DOHH2 (cell line): ENCODE data around the gene SLC45A1.

ENCODE experiments used
- H3F3A ChIP-seq: fragments of 200-600 bp; sonication (generic), shearing (Covaris generic); 2 replicates; pipeline ENCODE4 v1.6.0; 2016; ENCODE audit warnings: antibody characterized with exemption, mild to moderate bottlenecking; ENCODE audit not compliant: control insufficient read depth, insufficient read depth
- H3K27ac ChIP-seq: fragments of 200-600 bp; sonication (generic); 2 replicates; pipeline ENCODE4 v1.5.1; 2014; ENCODE audit warnings: low read depth, mild to moderate bottlenecking, low read length, moderate library complexity
- H3K27me3 ChIP-seq: fragments of 200-600 bp; sonication (generic); 2 replicates; pipeline ENCODE4 v1.6.1; 2014; ENCODE audit warnings: mild to moderate bottlenecking, low read length, mixed read lengths; ENCODE audit not compliant: control insufficient read depth
- H3K36me3 ChIP-seq: fragments of 200-600 bp; sonication (generic); 2 replicates; pipeline ENCODE4 v1.6.1; 2014; ENCODE audit warnings: mild to moderate bottlenecking, low read length, moderate library complexity, mixed read lengths; ENCODE audit not compliant: control insufficient read depth
- H3K4me1 ChIP-seq: fragments of 200-600 bp; sonication (generic); 2 replicates; pipeline ENCODE4 v1.6.1; 2014; ENCODE audit warnings: mild to moderate bottlenecking, low read length, mixed read lengths; ENCODE audit not compliant: control insufficient read depth
- H3K4me2 ChIP-seq: fragments of 200-600 bp; sonication (generic); 2 replicates; pipeline ENCODE4 v1.6.0; 2014; ENCODE audit warnings: mild to moderate bottlenecking, low read length, moderate library complexity
- H3K4me3 ChIP-seq: fragments of 200-600 bp; sonication (generic); 2 replicates; pipeline ENCODE4 v1.5.1; 2014; ENCODE audit warnings: mild to moderate bottlenecking, low read length, mixed read lengths
- H3K79me2 ChIP-seq: fragments of 200-600 bp; sonication (generic); 2 replicates; pipeline ENCODE4 v1.6.1; 2014; ENCODE audit warnings: mild to moderate bottlenecking, low read length, mixed read lengths; ENCODE audit not compliant: control insufficient read depth
- H3K9me2 ChIP-seq: fragments of 200-600 bp; sonication (generic); replicated peaks from 2 replicates; pipeline ENCODE4 v1.6.1; 2014; ENCODE audit warnings: mild to moderate bottlenecking, low read length, mixed read lengths; ENCODE audit not compliant: control insufficient read depth
- H3K9me3 ChIP-seq: fragments of 200-600 bp; sonication (generic); 2 replicates; pipeline ENCODE4 v1.6.1; 2014; ENCODE audit warnings: antibody characterized with exemption, low read length, mixed read lengths; ENCODE audit not compliant: control insufficient read depth, insufficient read depth
- H4K20me1 ChIP-seq: fragments of 200-600 bp; sonication (generic); 2 replicates; pipeline ENCODE4 v1.6.0; 2014; ENCODE audit warnings: low read depth, mild to moderate bottlenecking, antibody characterized with exemption, low read length, moderate library complexity; ENCODE audit not compliant: control insufficient read depth, insufficient read depth
- EZH2phosphoT487 ChIP-seq: fragments of 200-600 bp; sonication (generic); IDR thresholded peaks from 2 replicates; pipeline ENCODE4 v1.6.1; 2017; ENCODE audit warnings: borderline replicate concordance, mild to moderate bottlenecking, antibody characterized with exemption, low read length, moderate library complexity, mixed read lengths
- TF ChIP-seq, protein P1 (sequence below): fragments of 200-600 bp; sonication (generic); IDR thresholded peaks from one replicate; pipeline ENCODE4 v1.5.1; 2014; ENCODE audit warnings: antibody characterized with exemption, mild to moderate bottlenecking, low read depth, low read length; ENCODE audit not compliant: poor library complexity, severe bottlenecking

SLC45A1 gene

DNA sequence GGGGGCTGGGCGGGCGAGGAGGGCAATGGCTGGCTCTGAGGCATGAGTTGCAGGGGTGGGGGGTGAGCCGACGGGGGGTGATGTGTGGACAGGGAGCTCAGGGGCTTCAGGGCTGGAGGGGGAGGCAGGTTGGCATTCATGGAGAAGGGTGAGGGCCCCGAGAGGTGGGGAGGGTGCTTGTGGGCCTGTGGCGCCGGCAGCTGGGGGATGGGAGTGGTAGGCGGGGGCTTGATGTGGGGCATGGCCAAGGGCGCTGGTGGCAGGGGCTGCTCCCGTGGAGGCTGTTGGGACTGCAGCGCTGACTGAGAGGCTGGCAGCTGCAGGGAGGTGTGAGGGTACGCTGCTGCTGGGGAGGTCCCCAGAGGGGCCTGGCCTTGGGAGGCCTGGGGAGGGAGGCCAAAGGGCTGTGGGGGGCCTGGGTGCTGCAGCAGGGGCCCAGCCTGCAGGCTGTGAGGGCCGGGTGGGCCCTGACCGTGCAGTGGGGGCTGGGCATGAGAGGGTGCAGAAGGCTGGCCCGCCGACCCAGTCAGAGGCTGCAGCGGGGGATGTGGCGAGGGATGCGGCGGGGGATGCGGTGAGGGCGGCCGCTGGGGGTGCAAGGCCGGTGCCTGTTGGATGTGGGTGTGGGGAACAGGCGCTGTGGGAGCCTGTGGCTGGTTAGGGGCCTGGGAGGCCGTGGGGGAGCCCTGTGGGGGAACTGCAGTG, 42.7 kb downstream of the SLC45A1 start:
- Histone ChIP-seq H3K4me3 (no peak overlapping the region), H4K20me1 (no peaks in the 10 kb centered on the region), H3K9me3 (no peaks in the 10 kb centered on the region), H3K4me1 (no peaks in the 10 kb centered on the region), H3K27ac (no peak overlapping the region), H3K27me3 (no peaks in the 10 kb centered on the region), H3K4me2 (no peak overlapping the region), H3K36me3 (peaks cover 94% of the 10 kb centered on the region), H3F3A (no peaks in the 10 kb centered on the region; the same call in 1 of the 2 replicates), H3K9me2 (no peaks in the 10 kb centered on the region), H3K79me2 (no peaks in the 10 kb centered on the region)
- TF ChIP-seq, protein P1, sequence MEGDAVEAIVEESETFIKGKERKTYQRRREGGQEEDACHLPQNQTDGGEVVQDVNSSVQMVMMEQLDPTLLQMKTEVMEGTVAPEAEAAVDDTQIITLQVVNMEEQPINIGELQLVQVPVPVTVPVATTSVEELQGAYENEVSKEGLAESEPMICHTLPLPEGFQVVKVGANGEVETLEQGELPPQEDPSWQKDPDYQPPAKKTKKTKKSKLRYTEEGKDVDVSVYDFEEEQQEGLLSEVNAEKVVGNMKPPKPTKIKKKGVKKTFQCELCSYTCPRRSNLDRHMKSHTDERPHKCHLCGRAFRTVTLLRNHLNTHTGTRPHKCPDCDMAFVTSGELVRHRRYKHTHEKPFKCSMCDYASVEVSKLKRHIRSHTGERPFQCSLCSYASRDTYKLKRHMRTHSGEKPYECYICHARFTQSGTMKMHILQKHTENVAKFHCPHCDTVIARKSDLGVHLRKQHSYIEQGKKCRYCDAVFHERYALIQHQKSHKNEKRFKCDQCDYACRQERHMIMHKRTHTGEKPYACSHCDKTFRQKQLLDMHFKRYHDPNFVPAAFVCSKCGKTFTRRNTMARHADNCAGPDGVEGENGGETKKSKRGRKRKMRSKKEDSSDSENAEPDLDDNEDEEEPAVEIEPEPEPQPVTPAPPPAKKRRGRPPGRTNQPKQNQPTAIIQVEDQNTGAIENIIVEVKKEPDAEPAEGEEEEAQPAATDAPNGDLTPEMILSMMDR: no peak
- TF ChIP-seq EZH2phosphoT487: no peak

DNA sequence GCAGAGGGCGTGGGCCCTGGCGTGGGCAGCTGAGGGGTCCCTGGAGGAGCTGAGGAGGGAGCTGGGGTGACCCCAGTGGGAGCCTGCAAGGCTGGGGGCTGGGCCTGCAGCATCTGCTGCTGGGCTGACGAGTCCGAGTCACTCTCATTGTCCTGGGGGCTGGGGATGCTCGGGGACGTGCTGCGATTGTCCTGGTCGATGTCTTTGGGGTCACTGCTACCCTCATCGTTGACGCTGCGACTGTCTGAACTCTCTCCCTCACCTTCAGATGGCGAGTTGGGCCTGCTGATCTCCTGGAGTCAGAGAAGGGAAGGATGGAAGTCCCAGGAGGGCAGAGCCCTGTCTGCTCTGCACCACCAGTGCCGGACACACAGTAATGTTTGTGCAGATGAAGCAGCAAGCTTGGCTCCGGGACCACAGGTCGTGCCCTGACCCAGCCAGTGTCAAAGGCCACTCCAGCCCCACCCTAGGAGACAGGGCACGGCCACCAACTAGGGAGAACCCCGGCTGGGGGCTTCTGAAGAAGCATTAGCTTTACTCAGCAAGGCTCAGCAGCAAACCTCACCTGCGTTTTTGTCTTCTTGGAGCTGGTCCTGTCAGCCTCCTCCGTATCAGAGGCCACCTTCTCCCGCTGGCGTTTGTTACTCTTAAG, 43.4 kb downstream of the SLC45A1 start:
- peaks cover 95% of the 10 kb centered on the region for H3K36me3 ChIP-seq
- H3K9me3 ChIP-seq: no peaks in the 10 kb centered on the region
- no peaks in the 10 kb centered on the region; the same call in 1 of the 2 replicates for H3F3A ChIP-seq
- TF ChIP-seq, protein P1: no peak
- TF ChIP-seq EZH2phosphoT487: no peak
- no peak overlapping the region for H3K27ac ChIP-seq
- H3K4me2 ChIP-seq: no peak overlapping the region
- peaks cover 1% of the 10 kb centered on the region; the same call in 1 of the 2 replicates for H4K20me1 ChIP-seq
- H3K4me1 ChIP-seq: no peaks in the 10 kb centered on the region
- no peaks in the 10 kb centered on the region for H3K9me2 ChIP-seq
- H3K27me3 ChIP-seq: no peaks in the 10 kb centered on the region
- H3K79me2 ChIP-seq: peaks cover 6% of the 10 kb centered on the region; the same call in 1 of the 2 replicates
- no peak overlapping the region for H3K4me3 ChIP-seq

DNA sequence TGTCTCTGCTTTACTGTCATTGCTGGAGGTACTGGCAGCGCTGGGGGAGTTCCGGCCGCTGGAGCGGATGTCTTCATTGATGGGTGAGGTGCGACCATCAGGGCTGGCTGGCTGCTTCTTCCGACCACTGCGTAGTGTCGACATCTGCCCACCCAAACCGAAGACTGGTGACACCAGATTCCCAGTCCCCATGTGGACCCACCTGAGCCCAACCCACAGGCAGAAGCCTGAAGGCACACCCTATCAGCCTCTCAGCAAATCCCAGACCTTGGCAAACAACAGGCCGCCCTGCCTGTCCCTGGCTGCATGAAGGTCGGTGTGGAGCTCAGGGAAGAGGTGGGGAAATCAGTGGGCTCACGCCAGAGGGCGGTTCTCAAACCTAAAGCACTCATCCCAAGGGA, 44.8 kb downstream of the SLC45A1 start:
- Histone ChIP-seq H3K4me1 (no peaks in the 10 kb centered on the region), H3K4me3 (no peak overlapping the region), H3K9me2 (no peaks in the 10 kb centered on the region), H3F3A (no peaks in the 10 kb centered on the region; the same call in 1 of the 2 replicates), H3K27ac (no peak overlapping the region), H4K20me1 (peaks cover 12% of the 10 kb centered on the region; the same call in 1 of the 2 replicates), H3K36me3 (peaks cover 93% of the 10 kb centered on the region), H3K79me2 (peaks cover 19% of the 10 kb centered on the region), H3K27me3 (no peaks in the 10 kb centered on the region), H3K4me2 (no peak overlapping the region), H3K9me3 (no peaks in the 10 kb centered on the region)
- TF ChIP-seq EZH2phosphoT487: no peak
- TF ChIP-seq, protein P1: no peak
